SK-N-MC (cell line): Measurements from ENCODE around the gene APBA3.

Experiments
- EZH2 ChIP-seq: fragments of 200-600 bp; sonication (generic); IDR thresholded peaks from one replicate; pipeline ENCODE4 v1.6.1; 2017; ENCODE audit warnings: antibody characterized with exemption
- POLR2AphosphoS5 ChIP-seq: IDR thresholded peaks from 2 replicates; pipeline ENCODE4 v1.6.1; 2012; ENCODE audit warnings: mild to moderate bottlenecking, low read depth, low read length, borderline replicate concordance

DNA sequence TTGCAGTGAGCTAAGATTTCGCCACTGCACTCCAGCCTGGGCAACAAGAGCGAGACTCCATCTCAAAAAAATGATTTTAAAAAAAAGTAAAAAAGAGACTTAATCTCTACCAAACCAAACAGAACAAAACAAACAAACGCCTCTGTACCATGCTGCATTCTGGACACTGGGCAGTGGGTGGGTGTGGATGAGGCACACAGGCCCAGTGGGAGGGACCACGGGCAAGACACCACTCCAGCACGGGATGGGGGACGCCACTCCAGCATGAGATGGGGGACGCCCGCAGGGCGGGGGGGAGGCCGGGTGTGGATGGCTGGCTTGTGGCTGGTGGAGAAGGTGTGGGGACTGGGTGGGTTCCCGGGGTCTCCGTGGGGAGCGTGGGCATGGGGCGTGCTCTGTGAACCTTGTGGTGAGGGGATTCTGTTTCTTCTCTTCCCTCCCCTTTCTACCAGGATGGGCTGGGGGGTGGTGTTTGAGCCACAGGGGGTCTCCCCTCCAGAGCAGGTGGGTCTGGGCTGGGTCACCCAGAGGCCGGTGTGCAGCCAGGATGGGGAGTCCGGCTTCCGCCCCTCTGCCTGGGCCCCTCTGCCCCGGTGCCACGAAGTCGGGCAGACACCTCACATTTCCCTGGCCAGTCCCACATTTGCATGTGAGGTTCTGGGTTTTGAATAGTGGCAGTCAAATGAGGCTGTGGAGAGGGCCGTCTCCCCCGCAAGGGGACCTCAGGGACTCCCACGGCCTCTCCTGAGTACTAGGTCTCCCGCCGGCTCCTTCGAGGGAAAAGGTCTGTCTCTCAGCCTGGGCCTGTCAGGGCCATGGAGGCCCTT is 48.6 kb upstream of the APBA3 start:
- TF ChIP-seq POLR2AphosphoS5 (no peak), EZH2 (no peak)
